Mesenchymal stem cell (in vitro differentiated cells and primary cell): ENCODE data around the gene EEIG1.
A peak's percentile ranks its signal among the peaks of the same experiment; 100 is the strongest.

Experiments
- DNase-seq: peaks from one replicate; pipeline ENCODE4 v3.0.0-alpha.2; 2013
- H2AFZ ChIP-seq: one replicate; pipeline ENCODE4 v1.6.1; 2013; ENCODE audit warnings: low read depth, mild to moderate bottlenecking, control low read depth, inconsistent platforms, low read length, moderate library complexity
- H2AK5ac ChIP-seq: 2 replicates; pipeline ENCODE4 v1.6.1; 2013; ENCODE audit warnings: low read length, moderate library complexity, mild to moderate bottlenecking, inconsistent platforms; ENCODE audit not compliant: severe bottlenecking
- H2BK120ac ChIP-seq: one replicate; pipeline ENCODE4 v1.6.1; 2013; ENCODE audit warnings: low read depth, mild to moderate bottlenecking, inconsistent platforms, low read length, moderate library complexity
- H2BK12ac ChIP-seq, 2 experiments: one replicate each; pipeline ENCODE4 v1.6.1; 2013; ENCODE audit warnings: inconsistent platforms in 2 of 2, low read length in 2 of 2, mild to moderate bottlenecking in 2 of 2, moderate library complexity in 2 of 2, control low read depth in 1 of 2
- H2BK15ac ChIP-seq: one replicate; pipeline ENCODE4 v1.6.1; 2013; ENCODE audit warnings: mild to moderate bottlenecking, low read depth, inconsistent platforms; ENCODE audit not compliant: poor library complexity, severe bottlenecking
- H2BK5ac ChIP-seq: 2 replicates; pipeline ENCODE4 v1.6.1; 2013; ENCODE audit warnings: low read depth, mild to moderate bottlenecking, low read length, control low read depth, inconsistent platforms; ENCODE audit not compliant: poor library complexity, severe bottlenecking
- H3K14ac ChIP-seq, 2 experiments: one replicate each; pipeline ENCODE4 v1.6.1; 2013; ENCODE audit warnings: inconsistent platforms in 2 of 2, low read length in 2 of 2, control low read depth in 1 of 2, mild to moderate bottlenecking in 1 of 2, moderate library complexity in 1 of 2
- H3K18ac ChIP-seq, 2 experiments: one replicate each; pipeline ENCODE4 v1.6.1; 2013; ENCODE audit warnings: inconsistent platforms in 2 of 2, low read length in 2 of 2, control low read depth in 1 of 2, low read depth in 1 of 2, mild to moderate bottlenecking in 1 of 2
- H3K23ac ChIP-seq, 2 experiments: one replicate each; pipeline ENCODE4 v1.6.1; 2013; ENCODE audit warnings: inconsistent platforms in 2 of 2, low read length in 2 of 2, mild to moderate bottlenecking in 2 of 2, moderate library complexity in 2 of 2, control low read depth in 1 of 2
- H3K27ac ChIP-seq: 2 replicates; pipeline ENCODE4 v1.5.1; 2013; ENCODE audit warnings: mild to moderate bottlenecking, moderate library complexity, low read length, control low read depth, inconsistent platforms; ENCODE audit not compliant: poor library complexity, severe bottlenecking
- H3K27me3 ChIP-seq, 2 experiments: 2 replicates each; pipeline versions ENCODE4 v1.6.1 to v1.7.0; 2013; ENCODE audit warnings: low read length in 2 of 2, mild to moderate bottlenecking in 2 of 2, moderate library complexity in 2 of 2, control low read depth in 1 of 2, inconsistent platforms in 1 of 2; ENCODE audit not compliant: control insufficient read depth in 1 of 2, insufficient read depth in 1 of 2
- H3K36me3 ChIP-seq, 2 experiments: 2 replicates each; pipeline versions ENCODE4 v1.6.1 to v1.7.0; 2013; ENCODE audit warnings: low read length in 2 of 2, control low read depth in 1 of 2, inconsistent platforms in 1 of 2, low read depth in 1 of 2, mild to moderate bottlenecking in 1 of 2; ENCODE audit not compliant: insufficient read depth in 2 of 2, control insufficient read depth in 1 of 2
- H3K4ac ChIP-seq, 2 experiments: one replicate each; pipeline ENCODE4 v1.6.1; 2013; ENCODE audit warnings: inconsistent platforms in 2 of 2, low read length in 2 of 2, mild to moderate bottlenecking in 2 of 2, moderate library complexity in 2 of 2, control low read depth in 1 of 2, low read depth in 1 of 2
- H3K4me1 ChIP-seq: 2 replicates; pipeline ENCODE4 v1.6.1; 2013; ENCODE audit warnings: low read depth, low read length, control low read depth; ENCODE audit not compliant: control insufficient read depth, insufficient read depth
- H3K4me2 ChIP-seq: 2 replicates; pipeline ENCODE4 v1.6.1; 2013; ENCODE audit warnings: low read length, mild to moderate bottlenecking, inconsistent platforms; ENCODE audit not compliant: poor library complexity, severe bottlenecking
- H3K4me3 ChIP-seq, 2 experiments: 2 replicates each; pipeline versions ENCODE4 v1.5.1 to v1.7.0; 2013; ENCODE audit warnings: low read length in 2 of 2, mild to moderate bottlenecking in 2 of 2, control low read depth in 1 of 2, low read depth in 1 of 2; ENCODE audit not compliant: insufficient read depth in 1 of 2
- H3K79me1 ChIP-seq: replicated peaks from 2 replicates; pipeline ENCODE4 v1.6.1; 2013; ENCODE audit warnings: mild to moderate bottlenecking, control low read depth, low read length, inconsistent platforms; ENCODE audit not compliant: poor library complexity, severe bottlenecking
- H3K9ac ChIP-seq: 2 replicates; pipeline ENCODE4 v1.7.0; 2013; ENCODE audit warnings: mild to moderate bottlenecking, low read length, moderate library complexity
- H3K9me3 ChIP-seq: 2 replicates; pipeline ENCODE4 v1.7.0; 2013; ENCODE audit warnings: mild to moderate bottlenecking, low read length; ENCODE audit not compliant: control insufficient read depth
- H4K8ac ChIP-seq: one replicate; pipeline ENCODE4 v1.6.1; 2013; ENCODE audit warnings: inconsistent platforms, mild to moderate bottlenecking, low read length, moderate library complexity
- H4K91ac ChIP-seq: one replicate; pipeline ENCODE4 v1.6.1; 2013; ENCODE audit warnings: mild to moderate bottlenecking, low read length, inconsistent platforms
- WGBS: methylation state at CpG from one replicate; pipeline ENCODE4 v1.1.7; 2013; ENCODE audit warnings: mixed read lengths; 5-methylcytosine and 5-hydroxymethylcytosine counted together

EEIG1 gene

GRCh38 chr9:127941961-127942215 is 38.9 kb downstream of the EEIG1 start:
- 100% methylated on average over 3 of the region's 3 CpGs for WGBS
- DNase-seq, result no peak
- H3K4me2 ChIP-seq, result no peak overlapping the region
- H3K4me3 ChIP-seq, result no peak overlapping the region
- no peak overlapping the region for H3K18ac ChIP-seq
- H2BK15ac ChIP-seq, result no peak overlapping the region
- no peak overlapping the region for H3K4ac ChIP-seq
- no peak overlapping the region for H3K23ac ChIP-seq
- H2AK5ac ChIP-seq, result no peak overlapping the region
- peaks cover 44 to 46% of the 10 kb centered on the region in 2 experiments for H3K36me3 ChIP-seq
- H3K79me1 ChIP-seq, result peaks cover 4% of the 10 kb centered on the region
- H2AFZ ChIP-seq, result no peak overlapping the region
- no peak overlapping the region for H2BK5ac ChIP-seq
- H2BK120ac ChIP-seq, result no peak overlapping the region
- H3K9me3 ChIP-seq, result no peaks in the 10 kb centered on the region
- H4K91ac ChIP-seq, result no peak overlapping the region
- peaks cover 10% of the 10 kb centered on the region for H3K4me1 ChIP-seq
- no peaks in the 10 kb centered on the region for H3K27me3 ChIP-seq
- no peak overlapping the region for H3K9ac ChIP-seq
- no peak overlapping the region for H4K8ac ChIP-seq
- no peak overlapping the region for H2BK12ac ChIP-seq
- H3K14ac ChIP-seq, result no peak overlapping the region
- H3K27ac ChIP-seq, result no peak overlapping the region

GRCh38 chr9:127941062-127941960 is 39.5 kb downstream of the EEIG1 start:
- peaks cover 2% of the 10 kb centered on the region for H3K79me1 ChIP-seq
- no peak overlapping the region for H3K18ac ChIP-seq
- H4K8ac ChIP-seq, result no peak overlapping the region
- H3K9ac ChIP-seq, result no peak overlapping the region
- 85% methylated on average over 18 of the region's 18 CpGs for WGBS
- H4K91ac ChIP-seq, result no peak overlapping the region
- H3K4me2 ChIP-seq, result no peak overlapping the region
- DNase-seq, result no peak
- no peak overlapping the region for H2BK120ac ChIP-seq
- H2AK5ac ChIP-seq, result no peak overlapping the region
- H3K27ac ChIP-seq, result no peak overlapping the region
- no peak overlapping the region for H3K4ac ChIP-seq
- no peak overlapping the region for H3K14ac ChIP-seq
- no peak overlapping the region for H2BK15ac ChIP-seq
- no peak overlapping the region for H3K23ac ChIP-seq
- no peak overlapping the region for H2BK5ac ChIP-seq
- H3K4me3 ChIP-seq, result no peak overlapping the region
- H3K9me3 ChIP-seq, result no peaks in the 10 kb centered on the region
- peaks cover 45 to 47% of the 10 kb centered on the region in 2 experiments for H3K36me3 ChIP-seq
- H2AFZ ChIP-seq, result no peak overlapping the region
- H3K27me3 ChIP-seq, result no peaks in the 10 kb centered on the region
- no peak overlapping the region for H2BK12ac ChIP-seq
- H3K4me1 ChIP-seq, result peaks cover 13% of the 10 kb centered on the region

- Histone ChIP-seq H2AFZ (no peak overlapping the region), H4K8ac (no peak overlapping the region), H3K36me3 (peaks cover 46 to 49% of the 10 kb centered on the region in 2 experiments), H2BK5ac (no peak overlapping the region), H4K91ac (no peak overlapping the region), H3K14ac (no peak overlapping the region), H2AK5ac (no peak overlapping the region), H3K4me1 (peaks cover 19% of the 10 kb centered on the region), H3K27ac (no peak overlapping the region), H3K4me3 (no peak overlapping the region), H3K4ac (no peak overlapping the region), H3K79me1 (peaks cover 3% of the 10 kb centered on the region), H3K27me3 (no peaks in the 10 kb centered on the region), H2BK15ac (no peak overlapping the region), H3K23ac (no peak overlapping the region), H3K4me2 (no peak overlapping the region), H3K9me3 (no peaks in the 10 kb centered on the region), H2BK120ac (no peak overlapping the region), H3K18ac (no peak overlapping the region), H2BK12ac (no peak overlapping the region), H3K9ac (no peak overlapping the region)
- DNase-seq, result no peak
- 100% methylated on average over 2 of the region's 4 CpGs for WGBS
Measured at GRCh38 chr9:127940593-127940992, 40.2 kb downstream of the EEIG1 start.

- Histone ChIP-seq H2BK15ac (no peak overlapping the region), H2BK12ac (no peak overlapping the region), H3K79me1 (peaks cover 17% of the 10 kb centered on the region), H3K9ac (peak overlapping the region; percentile 96), H3K23ac (no peak overlapping the region), H2BK120ac (no peak overlapping the region), H4K91ac (peak overlapping the region; percentile 72), H3K4ac (peak overlapping the region; percentile 40 to 46), H3K4me2 (no peak overlapping the region), H2AFZ (peak overlapping the region; percentile 0), H3K4me3 (peak overlapping the region in 1 of 2 experiments; percentile 99), H4K8ac (peak overlapping the region; percentile 94), H2AK5ac (peak overlapping the region; percentile 37), H3K14ac (no peak overlapping the region), H2BK5ac (no peak overlapping the region), H3K9me3 (no peaks in the 10 kb centered on the region), H3K36me3 (peaks cover 37 to 38% of the 10 kb centered on the region in 2 experiments), H3K27ac (no peak overlapping the region), H3K4me1 (peaks cover 25% of the 10 kb centered on the region), H3K18ac (peak overlapping the region in 1 of 2 experiments; percentile 28), H3K27me3 (no peaks in the 10 kb centered on the region)
- WGBS, result 65% methylated on average over 21 of the region's 25 CpGs
- no peak for DNase-seq
Measured at GRCh38 chr9:127938298-127938690, 42.5 kb downstream of the EEIG1 start.
